ENCODE results near the gene LHX6.

Gene LHX6

DNA sequence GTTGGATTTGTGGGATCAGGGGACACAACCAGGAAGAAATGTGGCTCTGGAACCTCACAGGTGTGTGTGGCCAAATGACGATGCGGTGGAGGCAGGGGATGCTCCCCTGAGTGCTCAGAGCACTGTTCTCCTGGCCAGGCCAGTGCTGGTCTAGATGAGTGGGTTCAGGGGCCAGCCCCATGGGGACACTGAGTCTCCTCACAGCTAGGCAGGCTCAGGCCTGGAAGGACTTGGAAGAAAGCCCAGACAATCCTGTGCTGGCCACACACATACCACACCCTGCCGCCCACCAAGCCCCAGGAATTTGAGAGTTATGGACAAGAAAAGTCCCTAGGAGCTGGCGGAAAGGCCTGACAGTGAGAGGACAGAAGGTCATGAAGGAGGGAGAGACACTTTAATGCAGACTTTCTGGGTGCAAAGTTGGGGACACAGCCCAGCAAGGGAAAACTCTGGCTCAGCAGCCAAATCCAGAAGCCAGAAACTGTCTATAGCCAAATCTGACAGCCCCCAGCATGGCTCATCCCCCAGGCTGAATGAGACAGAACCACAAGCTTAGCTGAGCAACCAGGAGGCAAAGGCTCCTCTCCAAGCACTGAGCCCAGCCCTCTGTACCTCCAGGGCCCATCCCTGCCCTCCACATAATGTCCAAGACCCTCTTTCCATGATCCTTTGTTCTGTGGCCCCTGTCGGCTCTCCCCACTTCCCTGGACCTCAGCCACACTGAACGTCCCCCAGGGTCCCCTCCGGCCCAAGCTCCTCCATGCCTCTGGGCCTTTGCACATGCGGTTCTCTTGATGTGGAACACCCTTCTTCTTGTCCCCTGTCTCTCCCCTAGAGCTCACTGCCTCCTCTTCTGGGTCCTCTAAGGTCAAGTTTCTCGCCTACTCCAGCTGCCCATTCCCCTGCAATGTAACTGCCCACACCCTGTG, 22.4 kb downstream of the LHX6 start:
- no peak overlapping the region for H3K27ac ChIP-seq
- TF ChIP-seq, protein P1, sequence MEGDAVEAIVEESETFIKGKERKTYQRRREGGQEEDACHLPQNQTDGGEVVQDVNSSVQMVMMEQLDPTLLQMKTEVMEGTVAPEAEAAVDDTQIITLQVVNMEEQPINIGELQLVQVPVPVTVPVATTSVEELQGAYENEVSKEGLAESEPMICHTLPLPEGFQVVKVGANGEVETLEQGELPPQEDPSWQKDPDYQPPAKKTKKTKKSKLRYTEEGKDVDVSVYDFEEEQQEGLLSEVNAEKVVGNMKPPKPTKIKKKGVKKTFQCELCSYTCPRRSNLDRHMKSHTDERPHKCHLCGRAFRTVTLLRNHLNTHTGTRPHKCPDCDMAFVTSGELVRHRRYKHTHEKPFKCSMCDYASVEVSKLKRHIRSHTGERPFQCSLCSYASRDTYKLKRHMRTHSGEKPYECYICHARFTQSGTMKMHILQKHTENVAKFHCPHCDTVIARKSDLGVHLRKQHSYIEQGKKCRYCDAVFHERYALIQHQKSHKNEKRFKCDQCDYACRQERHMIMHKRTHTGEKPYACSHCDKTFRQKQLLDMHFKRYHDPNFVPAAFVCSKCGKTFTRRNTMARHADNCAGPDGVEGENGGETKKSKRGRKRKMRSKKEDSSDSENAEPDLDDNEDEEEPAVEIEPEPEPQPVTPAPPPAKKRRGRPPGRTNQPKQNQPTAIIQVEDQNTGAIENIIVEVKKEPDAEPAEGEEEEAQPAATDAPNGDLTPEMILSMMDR (conservative IDR thresholded peaks at IDR 0.05), result no peak

DNA sequence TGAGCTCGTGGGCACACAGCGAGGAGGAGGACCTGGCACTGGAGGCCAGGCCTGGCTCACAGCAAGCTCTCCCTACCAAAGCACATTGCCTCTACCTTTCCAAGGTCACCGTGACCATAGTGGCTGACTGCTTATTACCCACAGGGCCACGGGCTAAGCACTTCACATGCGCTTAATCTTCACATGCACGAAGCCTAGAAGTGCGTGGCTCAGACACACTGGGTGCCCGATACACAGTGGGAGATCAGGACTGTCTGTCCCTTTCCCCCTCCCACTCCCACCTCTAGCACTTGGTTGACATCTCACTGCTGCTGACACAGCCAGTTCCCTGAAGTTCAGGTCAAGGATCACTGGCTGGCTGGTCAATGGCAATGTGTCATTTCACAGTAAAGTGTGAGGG, 23.6 kb downstream of the LHX6 start:
- no peak overlapping the region for H3K27ac ChIP-seq
- TF ChIP-seq, protein P1 (conservative IDR thresholded peaks at IDR 0.05), result no peak

DNA sequence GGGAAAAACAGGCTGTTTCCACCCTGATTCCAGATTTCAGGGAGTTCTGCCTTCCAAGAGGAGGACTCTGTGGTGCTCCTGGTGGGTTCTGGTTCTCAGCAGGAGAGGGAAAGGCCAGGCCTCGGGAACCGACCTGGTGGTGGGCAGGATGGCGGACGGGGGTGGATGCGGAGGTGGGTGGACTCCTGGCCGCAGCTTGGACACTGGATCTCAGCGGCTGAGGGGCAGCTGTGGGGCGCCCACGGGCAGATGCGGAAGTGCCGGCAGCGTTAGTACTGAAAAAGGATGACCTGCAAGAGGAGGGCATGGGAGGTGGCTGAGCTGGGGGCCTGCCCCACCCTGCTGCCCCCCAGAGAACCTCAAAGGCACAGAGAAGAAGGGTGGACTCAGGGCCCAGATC, 24.3 kb downstream of the LHX6 start:
- TF ChIP-seq, protein P1 (conservative IDR thresholded peaks at IDR 0.05), result no peak
- H3K27ac ChIP-seq, result no peak overlapping the region

GRCh38 chr9:122204055-122204454, 24.7 kb downstream of the LHX6 start:
- TF ChIP-seq, protein P1 (conservative IDR thresholded peaks at IDR 0.05), result no peak
- no peak overlapping the region for H3K27ac ChIP-seq

DNA sequence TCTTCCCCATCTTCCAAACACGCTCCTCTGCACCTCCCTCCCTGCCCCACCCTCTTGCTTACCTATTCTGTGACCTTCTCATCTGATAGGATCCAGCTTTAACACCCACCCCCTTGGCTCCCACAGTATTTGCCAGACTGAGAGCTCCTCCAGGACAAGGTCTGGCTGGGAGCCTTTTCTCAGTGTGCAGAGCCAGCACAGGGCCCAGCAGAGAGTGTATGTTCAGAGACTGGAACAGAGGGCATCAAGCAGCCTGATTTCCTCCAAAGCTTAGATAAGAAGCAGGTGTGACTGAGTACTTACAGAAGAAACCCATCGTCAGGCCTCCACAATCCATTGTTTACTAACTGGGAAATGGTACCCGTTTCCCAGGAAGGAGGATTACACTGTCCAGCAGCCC, 26.6 kb downstream of the LHX6 start:
- H3K27ac ChIP-seq, result no peak overlapping the region
- TF ChIP-seq, protein P1 (conservative IDR thresholded peaks at IDR 0.05), result no peak

- H3K27ac ChIP-seq, result no peak overlapping the region
- TF ChIP-seq, protein P1 (conservative IDR thresholded peaks at IDR 0.05), result no peak
Measured at GRCh38 chr9:122201641-122202040, 27.1 kb downstream of the LHX6 start.

GRCh38 chr9:122200960-122201595, 27.7 kb downstream of the LHX6 start:
- no peak overlapping the region for H3K27ac ChIP-seq
- TF ChIP-seq, protein P1 (conservative IDR thresholded peaks at IDR 0.05), result no peak

Data from VCaP (cell line).